ENCODE measurements around the gene TIPRL. TPM values are rescaled to one million over a fixed set of nuclear protein-coding genes. Genes with fewer than 3 reads are reported as not detected.

Gene TIPRL
- total RNA-seq, 2 donors from 2014 or later: 67.5 to 68.3 TPM

GRCh38 chr1:168225476-168226190 is 46.9 kb downstream of the TIPRL start, which contains the start of gene SFT2D2:
TSS of gene SFT2D2 (plus strand) at chr1:168226004. CDS start at chr1:168226080, 76 bp downstream.
- peaks cover 61% of the 10 kb centered on the region for H3K4me1 Mint-ChIP-seq (ENCODE audit: low read depth)
- peaks cover 0 to 2% of the 10 kb centered on the region in 2 donors for H3K9me3 Mint-ChIP-seq
- peak within 1 kb of the TSS; percentile 90 for H3K27ac Mint-ChIP-seq
- peak; percentile 84 to 89 for DNase-seq
- peak within 1 kb of the TSS; percentile 89 for H3K4me3 Mint-ChIP-seq
- peaks cover 11 to 18% of the 10 kb centered on the region in 2 donors for H3K36me3 Mint-ChIP-seq (ENCODE audit: insufficient read depth in 2 of 2)
- ATAC-seq (replicated peaks in 1 of 2): peak; percentile 93 to 94
- peaks cover 7% of the 10 kb centered on the region for H3K27me3 Mint-ChIP-seq (ENCODE audit: low read depth)

GRCh38 chr1:168227620-168228019 is 48.9 kb downstream of the TIPRL start:
- H3K4me3 Mint-ChIP-seq: peak overlapping the region; percentile 89
- no peak for DNase-seq

DNA sequence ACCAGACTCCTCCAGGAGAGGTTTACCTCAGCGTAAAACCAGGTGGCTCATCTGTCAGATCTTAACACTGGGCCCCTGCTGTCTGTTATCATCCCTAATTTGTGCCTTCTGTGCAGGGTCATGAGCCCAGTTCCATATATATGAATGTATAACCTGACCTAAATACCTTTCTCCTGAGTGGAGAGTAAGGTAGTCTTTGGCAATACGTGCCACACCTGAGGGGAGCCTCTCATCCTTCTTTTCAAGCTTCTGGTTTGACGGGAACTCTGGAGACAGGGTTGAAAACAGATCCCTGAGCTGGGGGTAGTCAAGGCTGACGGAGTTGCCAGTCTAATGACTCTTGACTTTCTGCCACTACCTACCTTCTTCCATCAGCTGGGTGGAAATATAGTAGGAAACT is 51.1 kb downstream of the TIPRL start:
- Mint-ChIP-seq H3K27ac (no peak overlapping the region), H3K4me1 (ENCODE audit: low read depth) (peaks cover 68% of the 10 kb centered on the region), H3K9me3 (no peaks in the 10 kb centered on the region), H3K36me3 (ENCODE audit: insufficient read depth in 2 of 2) (peaks cover 16 to 37% of the 10 kb centered on the region in 2 donors), H3K27me3 (ENCODE audit: low read depth) (no peaks in the 10 kb centered on the region), H3K4me3 (no peak overlapping the region)
- ATAC-seq (replicated peaks in 1 of 2) (no peak), DNase-seq (no peak)

More at GRCh38 chr1:168227620-168228019, 48.9 kb downstream of the TIPRL start:
- Mint-ChIP-seq H3K4me1 (ENCODE audit: low read depth) (peaks cover 64% of the 10 kb centered on the region), H3K36me3 (ENCODE audit: insufficient read depth in 2 of 2) (peaks cover 13 to 21% of the 10 kb centered on the region in 2 donors), H3K9me3 (peaks cover 0 to 2% of the 10 kb centered on the region in 2 donors), H3K27ac (peak overlapping the region; percentile 90), H3K27me3 (ENCODE audit: low read depth) (peaks cover 6% of the 10 kb centered on the region)
- ATAC-seq (replicated peaks in 1 of 2): no peak

DNA sequence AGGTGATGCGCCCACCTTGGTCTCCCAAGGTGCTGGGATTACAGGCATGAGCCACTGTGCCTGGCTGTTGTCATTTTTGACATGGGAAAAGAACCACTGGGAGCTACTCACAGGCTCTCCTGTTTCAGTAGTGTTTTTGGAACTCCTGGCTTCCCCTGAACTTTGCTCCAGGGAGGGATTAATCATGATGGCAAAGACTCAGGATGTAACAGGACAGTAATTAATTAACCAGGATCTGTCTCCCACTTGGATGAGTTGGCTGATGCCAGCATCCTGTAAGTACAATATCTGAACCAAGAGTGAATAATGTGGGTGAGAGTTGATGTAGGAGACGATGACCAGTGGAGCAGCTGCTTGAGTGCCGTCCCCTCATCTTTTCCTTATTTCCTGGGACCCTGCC is 51.9 kb downstream of the TIPRL start:
- Mint-ChIP-seq H3K36me3 (ENCODE audit: insufficient read depth in 2 of 2) (peaks cover 17 to 39% of the 10 kb centered on the region in 2 donors), H3K4me1 (ENCODE audit: low read depth) (peaks cover 70% of the 10 kb centered on the region), H3K27ac (no peak overlapping the region), H3K9me3 (no peaks in the 10 kb centered on the region), H3K4me3 (no peak overlapping the region), H3K27me3 (ENCODE audit: low read depth) (no peaks in the 10 kb centered on the region)
- ATAC-seq (replicated peaks in 1 of 2): no peak
- no peak for DNase-seq

- Mint-ChIP-seq H3K36me3 (ENCODE audit: insufficient read depth in 2 of 2) (peaks cover 14 to 56% of the 10 kb centered on the region in 2 donors), H3K27ac (peak overlapping the region; percentile 94), H3K27me3 (ENCODE audit: low read depth) (no peaks in the 10 kb centered on the region), H3K4me1 (ENCODE audit: low read depth) (peaks cover 61% of the 10 kb centered on the region), H3K4me3 (peak overlapping the region; percentile 65 to 93), H3K9me3 (peaks cover 0 to under 1% of the 10 kb centered on the region in 2 donors)
- ATAC-seq (replicated peaks in 1 of 2) (peak; percentile 65), DNase-seq (peak; percentile 52 to 62)
These were observed 56.2 kb downstream of the TIPRL start for GRCh38 chr1:168234846-168235547.

- Mint-ChIP-seq H3K9me3 (peaks cover 0 to 2% of the 10 kb centered on the region in 2 donors), H3K27ac (peak overlapping the region; percentile 78), H3K27me3 (ENCODE audit: low read depth) (no peaks in the 10 kb centered on the region), H3K36me3 (ENCODE audit: insufficient read depth in 2 of 2) (peaks cover 18 to 61% of the 10 kb centered on the region in 2 donors), H3K4me1 (ENCODE audit: low read depth) (peaks cover 60% of the 10 kb centered on the region), H3K4me3 (peak overlapping the region; percentile 61 to 93)
- peak; percentile 1 to 11 for ATAC-seq (replicated peaks in 1 of 2)
- DNase-seq: no peak
These were observed 56.8 kb downstream of the TIPRL start for GRCh38 chr1:168235548-168235885.

DNA sequence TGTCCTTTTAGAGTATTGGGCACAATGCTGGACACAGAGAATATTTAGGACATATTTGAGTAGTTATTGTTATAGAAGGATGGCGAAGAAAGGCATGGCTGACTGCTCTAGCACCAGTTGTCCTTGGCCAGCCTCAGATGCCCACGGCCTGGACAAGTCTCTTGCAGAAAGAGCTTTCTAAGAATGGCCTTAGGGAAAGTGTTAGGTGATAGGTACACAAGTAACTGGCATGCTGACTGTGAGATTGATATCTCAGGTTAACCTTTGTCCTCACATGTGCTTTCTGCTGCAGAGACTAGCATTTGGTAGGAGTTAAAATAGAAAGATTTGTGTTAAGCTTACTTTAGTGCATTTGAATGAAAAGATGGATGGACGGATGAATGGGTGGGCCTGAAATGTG is 57.2 kb downstream of the TIPRL start:
- H3K4me1 Mint-ChIP-seq (ENCODE audit: low read depth): peaks cover 55% of the 10 kb centered on the region
- H3K36me3 Mint-ChIP-seq (ENCODE audit: insufficient read depth in 2 of 2): peaks cover 19 to 59% of the 10 kb centered on the region in 2 donors
- H3K4me3 Mint-ChIP-seq: peak overlapping the region; percentile 61 to 93
- ATAC-seq (replicated peaks in 1 of 2) (no peak), DNase-seq (no peak)
- H3K27me3 Mint-ChIP-seq (ENCODE audit: low read depth): no peaks in the 10 kb centered on the region
- peaks cover 0 to 2% of the 10 kb centered on the region in 2 donors for H3K9me3 Mint-ChIP-seq
- H3K27ac Mint-ChIP-seq: peak overlapping the region; percentile 78

DNA sequence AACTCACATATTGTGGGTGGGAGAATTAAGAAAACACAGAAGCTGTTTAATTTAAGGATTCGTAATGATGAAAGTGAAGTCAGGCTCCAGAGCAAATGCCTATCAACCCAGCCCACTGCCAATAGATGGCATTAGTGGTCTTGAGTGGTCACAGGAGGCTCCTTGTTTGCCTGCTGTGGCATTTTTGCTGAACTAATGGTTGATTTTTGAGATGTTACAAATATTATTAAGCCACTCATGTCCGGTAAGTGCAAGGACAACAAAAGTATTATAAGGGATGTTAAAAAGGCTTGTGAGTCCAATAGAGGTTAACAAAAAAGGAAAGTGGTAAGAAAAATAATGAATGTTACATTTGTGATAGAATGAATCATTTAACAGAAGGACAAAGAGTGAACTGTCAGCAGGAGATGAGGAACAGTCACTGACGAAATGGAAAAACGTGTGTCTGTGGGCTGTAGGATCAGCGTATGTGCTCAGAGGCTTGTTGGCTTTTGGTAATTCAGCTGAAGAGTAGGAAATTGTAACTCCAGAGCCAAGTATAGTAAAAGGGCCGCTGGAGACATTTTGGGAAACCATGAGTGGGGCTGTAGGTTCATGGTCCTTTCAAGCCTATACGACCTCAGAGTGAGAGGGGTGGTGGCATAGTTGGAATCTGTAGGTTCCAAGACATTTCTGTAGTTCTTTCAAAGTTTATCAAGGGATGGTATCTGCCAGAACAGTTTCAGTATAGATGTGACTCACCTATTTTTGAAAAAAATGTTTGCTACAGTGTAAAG is 58.3 kb downstream of the TIPRL start:
- no peaks in the 10 kb centered on the region for H3K27me3 Mint-ChIP-seq (ENCODE audit: low read depth)
- peak; percentile 84 for ATAC-seq (replicated peaks in 1 of 2)
- H3K36me3 Mint-ChIP-seq (ENCODE audit: insufficient read depth in 2 of 2): peaks cover 21 to 62% of the 10 kb centered on the region in 2 donors
- peak; percentile 42 to 64 for DNase-seq
- H3K9me3 Mint-ChIP-seq: peaks cover 0 to 2% of the 10 kb centered on the region in 2 donors
- H3K27ac Mint-ChIP-seq: peak overlapping the region; percentile 78
- peak overlapping the region; percentile 61 to 93 for H3K4me3 Mint-ChIP-seq
- H3K4me1 Mint-ChIP-seq (ENCODE audit: low read depth): peaks cover 50% of the 10 kb centered on the region

DNA sequence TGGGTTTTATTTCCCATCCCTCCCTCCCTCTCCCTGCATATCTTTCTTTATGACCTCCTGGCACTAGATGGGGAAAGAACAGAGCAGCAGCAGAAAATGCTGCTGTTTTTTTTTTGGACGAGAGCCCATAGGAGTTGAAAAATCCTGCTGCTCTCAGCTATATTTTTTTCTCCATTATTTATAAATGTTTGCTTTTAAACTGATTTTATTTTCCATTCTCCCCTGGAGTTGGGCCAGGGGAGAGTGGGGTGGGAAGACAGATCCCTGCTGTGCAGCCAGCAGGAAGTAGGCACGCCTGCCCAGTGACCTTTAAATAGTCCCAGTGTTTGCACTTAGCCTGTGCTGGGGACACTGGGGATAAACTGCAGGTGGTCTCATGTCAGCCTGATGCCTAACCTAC is 64.4 kb downstream of the TIPRL start:
- Mint-ChIP-seq H3K36me3 (ENCODE audit: insufficient read depth in 2 of 2) (peaks cover 32 to 60% of the 10 kb centered on the region in 2 donors), H3K9me3 (peaks cover 0 to 2% of the 10 kb centered on the region in 2 donors), H3K4me3 (no peak overlapping the region), H3K27me3 (ENCODE audit: low read depth) (no peaks in the 10 kb centered on the region), H3K4me1 (ENCODE audit: low read depth) (peaks cover 54% of the 10 kb centered on the region), H3K27ac (no peak overlapping the region)
- DNase-seq (no peak), ATAC-seq (replicated peaks in 1 of 2) (peak in 1 of 2 donors; percentile 9)

DNA sequence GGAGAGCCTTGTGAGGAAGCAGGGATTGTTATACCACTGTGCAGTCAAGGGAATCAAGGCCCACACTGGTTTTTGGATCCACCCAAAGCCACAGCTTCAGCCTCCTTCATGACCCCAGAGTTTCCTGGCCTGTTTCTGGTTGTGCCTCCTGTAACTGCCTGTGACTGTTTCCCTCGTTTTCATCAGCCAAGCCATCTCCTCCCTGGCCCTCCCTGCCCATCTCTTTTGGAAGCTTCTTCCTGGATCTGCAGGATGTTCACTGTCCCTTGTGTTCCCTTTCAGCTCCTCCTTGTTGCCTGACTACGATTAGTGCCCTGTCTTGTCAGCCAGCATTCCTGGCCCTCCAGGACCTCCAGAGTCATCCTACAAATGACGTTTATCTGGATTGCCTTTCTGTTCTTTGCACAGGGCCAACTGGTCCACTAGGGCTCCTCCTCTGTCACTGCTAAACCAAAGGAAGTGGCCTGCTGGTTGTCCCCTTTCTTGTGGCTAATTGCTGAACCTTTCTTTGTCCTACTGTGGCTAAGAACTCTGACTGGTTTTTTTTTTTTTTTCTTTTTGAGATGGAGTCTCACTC is 65.0 kb downstream of the TIPRL start:
- DNase-seq (no peak), ATAC-seq (replicated peaks in 1 of 2) (peak; percentile 54 to 65)
- H3K36me3 Mint-ChIP-seq (ENCODE audit: insufficient read depth in 2 of 2): peaks cover 34 to 61% of the 10 kb centered on the region in 2 donors
- H3K4me3 Mint-ChIP-seq: peak overlapping the region in 1 of 2 donors; percentile 3
- peaks cover 59% of the 10 kb centered on the region for H3K4me1 Mint-ChIP-seq (ENCODE audit: low read depth)
- H3K27ac Mint-ChIP-seq: peak overlapping the region; percentile 25
- H3K9me3 Mint-ChIP-seq: peaks cover 0 to 2% of the 10 kb centered on the region in 2 donors
- H3K27me3 Mint-ChIP-seq (ENCODE audit: low read depth): no peaks in the 10 kb centered on the region

DNA sequence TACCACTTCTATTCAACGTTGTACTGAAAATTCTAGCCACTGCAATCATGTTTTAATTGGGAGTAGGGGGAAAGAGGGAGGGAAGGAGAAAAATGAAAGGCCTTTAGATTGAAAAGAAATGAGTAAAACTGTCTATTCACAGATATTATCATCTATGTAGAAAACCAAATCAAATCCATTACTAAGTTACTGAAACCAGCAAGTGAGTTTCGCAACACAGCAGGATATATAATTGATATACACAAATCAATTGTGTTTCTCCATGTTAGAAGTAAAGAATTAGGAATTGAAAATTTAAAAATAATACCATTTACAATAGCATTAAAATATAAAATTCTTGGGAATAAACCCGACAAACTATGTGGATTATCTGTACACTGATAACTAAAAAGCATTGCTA is 66.3 kb downstream of the TIPRL start:
- H3K36me3 Mint-ChIP-seq (ENCODE audit: insufficient read depth in 2 of 2): peaks cover 35 to 57% of the 10 kb centered on the region in 2 donors
- no peak for DNase-seq
- no peak for ATAC-seq (replicated peaks in 1 of 2)
- H3K4me1 Mint-ChIP-seq (ENCODE audit: low read depth): peaks cover 65% of the 10 kb centered on the region
- H3K9me3 Mint-ChIP-seq: peaks cover 0 to 1% of the 10 kb centered on the region in 2 donors
- H3K27ac Mint-ChIP-seq: no peak overlapping the region
- H3K27me3 Mint-ChIP-seq (ENCODE audit: low read depth): no peaks in the 10 kb centered on the region
- no peak overlapping the region for H3K4me3 Mint-ChIP-seq

- Mint-ChIP-seq H3K27ac (no peak overlapping the region), H3K4me3 (peak overlapping the region in 1 of 2 donors; percentile 30), H3K27me3 (ENCODE audit: low read depth) (no peaks in the 10 kb centered on the region), H3K9me3 (no peaks in the 10 kb centered on the region), H3K4me1 (ENCODE audit: low read depth) (peaks cover 65% of the 10 kb centered on the region), H3K36me3 (ENCODE audit: insufficient read depth in 2 of 2) (peaks cover 32 to 53% of the 10 kb centered on the region in 2 donors)
- DNase-seq (no peak), ATAC-seq (replicated peaks in 1 of 2) (no peak)
These were observed 67.7 kb downstream of the TIPRL start for GRCh38 chr1:168246506-168246905.

Measured in activated T-cell treated with anti-CD3 and anti-CD28 coated beads, Interleukin-2, amount 50 U/mL, for 72 hours (primary cell).